Smooth muscle cell (in vitro differentiated cells): ENCODE measurements around the gene TIRAP. TPM values are rescaled to one million over a fixed set of nuclear protein-coding genes. Genes with fewer than 3 reads are reported as not detected.
A peak's percentile ranks its signal among the peaks of the same experiment; 100 is the strongest.

ENCODE experiments used
- DNase-seq: peaks from one replicate; lab custom pipeline; 2025; ENCODE audit not compliant: unreplicated experiment; lab: John Stamatoyannopoulos, UW
- H2AFZ ChIP-seq: fragments of 200-600 bp; sonication (generic); 2 replicates; pipeline ENCODE4 v1.6.0; 2016; ENCODE audit warnings: antibody characterized with exemption, low read depth, mild to moderate bottlenecking
- H3F3A ChIP-seq: fragments of 200-600 bp; sonication (generic); 2 replicates; pipeline ENCODE4 v1.6.0; 2017; ENCODE audit warnings: antibody characterized with exemption, low read depth
- H3K27ac ChIP-seq: fragments of 200-600 bp; sonication (generic); 2 replicates; pipeline ENCODE4 v1.5.1; 2016; ENCODE audit warnings: low read depth, mild to moderate bottlenecking
- H3K27me3 ChIP-seq: fragments of 200-600 bp; sonication (generic); 2 replicates; pipeline ENCODE4 v1.6.1; 2016; ENCODE audit warnings: low read depth, mild to moderate bottlenecking
- H3K36me3 ChIP-seq: fragments of 200-600 bp; sonication (generic); 2 replicates; pipeline ENCODE4 v1.5.1; 2016; ENCODE audit warnings: low read depth
- H3K4me1 ChIP-seq: fragments of 200-600 bp; sonication (generic); 2 replicates; pipeline ENCODE4 v1.5.1; 2016; ENCODE audit warnings: low read depth
- H3K4me2 ChIP-seq: fragments of 200-600 bp; sonication (generic); 2 replicates; pipeline ENCODE4 v1.6.0; 2016; ENCODE audit warnings: mild to moderate bottlenecking
- H3K4me3 ChIP-seq: fragments of 200-600 bp; sonication (generic); 2 replicates; pipeline ENCODE4 v1.5.1; 2016; ENCODE audit warnings: mild to moderate bottlenecking
- H3K79me2 ChIP-seq: fragments of 200-600 bp; sonication (generic); 2 replicates; pipeline ENCODE4 v1.6.0; 2016; ENCODE audit warnings: low read depth, mild to moderate bottlenecking
- H3K9ac ChIP-seq: fragments of 200-600 bp; sonication (generic); 2 replicates; pipeline ENCODE4 v1.6.0; 2016; ENCODE audit warnings: low read depth
- H3K9me3 ChIP-seq: fragments of 200-600 bp; sonication (generic); replicated peaks from 2 replicates; pipeline ENCODE4 v1.5.1; 2016; ENCODE audit warnings: low read depth
- H4K20me1 ChIP-seq: fragments of 200-600 bp; sonication (generic); 2 replicates; pipeline ENCODE4 v1.6.0; 2016; ENCODE audit warnings: low read depth
- WGBS: methylation state at CpG from one replicate; pipeline ENCODE4 v1.1.7; 2016; ENCODE audit warnings: low lambda C conversion rate; 5-methylcytosine and 5-hydroxymethylcytosine counted together
- polyA plus RNA-seq: library from polyadenylated mRNA; unstranded; fragments of >200 nt; fragmentation: Nextera tagmentation; extraction: Ambion mirVana; gene quantifications from 2 replicates; pipeline ENCODE4 v1.2.1, GENCODE V29; 2016
- total RNA-seq: library from RNA; depleted of rRNA; stranded (reverse); fragments of >200 nt; gene quantifications from 2 replicates; pipeline ENCODE4 v1.2.3, GENCODE V29; 2014
- TF ChIP-seq, protein P1 (sequence below): fragments of 200-600 bp; sonication (generic); IDR thresholded peaks from 2 replicates; pipeline ENCODE4 v1.5.1; 2017; ENCODE audit warnings: borderline replicate concordance, mild to moderate bottlenecking, antibody characterized with exemption; ENCODE audit not compliant: insufficient read depth, poor library complexity, severe bottlenecking

Gene TIRAP
- total and polyA plus RNA-seq, 2 experiments from 2014 or later, result 2.9 to 3.7 TPM

DNA sequence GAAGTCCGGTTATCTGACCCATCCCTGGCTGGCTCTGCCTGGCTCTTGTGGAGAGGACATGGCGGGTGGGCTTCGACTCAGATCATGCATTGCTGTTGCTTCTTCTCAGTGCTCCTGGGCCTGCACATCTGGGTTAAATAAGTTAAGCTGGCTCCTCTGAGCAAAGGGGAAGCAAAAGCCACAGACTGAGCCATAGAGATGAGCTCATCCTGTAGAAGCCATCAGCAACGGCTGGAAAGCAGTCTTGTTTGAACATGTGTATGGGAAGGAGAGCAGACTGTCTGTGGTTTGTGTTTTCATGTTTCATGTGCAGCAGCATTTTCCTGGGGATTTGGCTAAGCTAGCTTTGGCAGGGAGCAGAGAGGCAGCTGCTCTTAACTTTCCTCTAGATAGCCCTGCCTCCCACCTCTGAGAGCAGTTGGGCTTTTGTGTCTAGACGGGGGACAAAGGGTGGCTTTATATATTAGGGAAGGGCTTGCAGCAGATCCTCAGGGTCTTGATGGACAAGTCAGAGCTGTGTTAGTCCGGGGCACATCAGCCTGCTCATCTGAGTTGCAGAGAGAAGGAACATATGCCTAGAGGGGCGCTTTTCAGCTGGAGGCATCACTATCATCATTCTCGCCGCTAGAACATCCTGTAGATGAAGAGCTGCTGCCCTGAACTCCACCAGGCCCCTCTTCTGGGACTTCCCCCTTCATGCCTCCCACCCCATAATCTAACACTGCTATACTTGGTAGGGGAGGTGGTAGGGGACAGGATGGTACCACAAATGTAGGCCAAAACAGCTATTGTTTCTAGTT lies 35.9 kb downstream of the TIRAP start:
- DNase-seq, result no peak
- Histone ChIP-seq H3K4me3 (no peak overlapping the region), H3K27me3 (no peaks in the 10 kb centered on the region), H2AFZ (no peak overlapping the region), H3K4me1 (no peaks in the 10 kb centered on the region), H3F3A (peaks cover 33% of the 10 kb centered on the region), H3K79me2 (peaks cover 5% of the 10 kb centered on the region), H4K20me1 (no peaks in the 10 kb centered on the region), H3K27ac (peak overlapping the region; percentile 97), H3K9me3 (no peaks in the 10 kb centered on the region), H3K36me3 (no peaks in the 10 kb centered on the region), H3K9ac (peak overlapping the region; percentile 76), H3K4me2 (peak overlapping the region; percentile 75)
- TF ChIP-seq, protein P1, sequence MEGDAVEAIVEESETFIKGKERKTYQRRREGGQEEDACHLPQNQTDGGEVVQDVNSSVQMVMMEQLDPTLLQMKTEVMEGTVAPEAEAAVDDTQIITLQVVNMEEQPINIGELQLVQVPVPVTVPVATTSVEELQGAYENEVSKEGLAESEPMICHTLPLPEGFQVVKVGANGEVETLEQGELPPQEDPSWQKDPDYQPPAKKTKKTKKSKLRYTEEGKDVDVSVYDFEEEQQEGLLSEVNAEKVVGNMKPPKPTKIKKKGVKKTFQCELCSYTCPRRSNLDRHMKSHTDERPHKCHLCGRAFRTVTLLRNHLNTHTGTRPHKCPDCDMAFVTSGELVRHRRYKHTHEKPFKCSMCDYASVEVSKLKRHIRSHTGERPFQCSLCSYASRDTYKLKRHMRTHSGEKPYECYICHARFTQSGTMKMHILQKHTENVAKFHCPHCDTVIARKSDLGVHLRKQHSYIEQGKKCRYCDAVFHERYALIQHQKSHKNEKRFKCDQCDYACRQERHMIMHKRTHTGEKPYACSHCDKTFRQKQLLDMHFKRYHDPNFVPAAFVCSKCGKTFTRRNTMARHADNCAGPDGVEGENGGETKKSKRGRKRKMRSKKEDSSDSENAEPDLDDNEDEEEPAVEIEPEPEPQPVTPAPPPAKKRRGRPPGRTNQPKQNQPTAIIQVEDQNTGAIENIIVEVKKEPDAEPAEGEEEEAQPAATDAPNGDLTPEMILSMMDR, result no peak
- WGBS, result 11% methylated on average over 9 of the region's 9 CpGs

DNA sequence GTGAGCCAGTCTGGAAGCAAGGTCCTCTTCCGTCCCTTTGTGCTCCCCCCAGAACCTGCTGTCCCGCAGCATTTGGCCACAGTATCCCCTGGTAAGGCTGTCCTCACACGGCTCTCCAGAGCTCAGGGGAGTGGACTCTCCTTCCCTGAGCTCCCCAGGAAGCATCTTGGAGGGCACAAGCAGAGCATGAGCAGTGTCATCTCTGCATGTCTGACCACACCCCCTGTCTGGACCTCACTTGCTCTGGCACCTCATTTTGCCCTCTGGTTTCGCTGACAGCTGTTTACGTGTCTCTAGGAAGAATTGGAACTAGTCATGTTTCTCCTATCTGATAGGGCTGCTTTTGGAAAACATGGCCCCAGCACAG lies 36.5 kb downstream of the TIRAP start:
- no peak overlapping the region for H2AFZ ChIP-seq
- WGBS, result 56% methylated on average over 5 of the region's 5 CpGs

DNA sequence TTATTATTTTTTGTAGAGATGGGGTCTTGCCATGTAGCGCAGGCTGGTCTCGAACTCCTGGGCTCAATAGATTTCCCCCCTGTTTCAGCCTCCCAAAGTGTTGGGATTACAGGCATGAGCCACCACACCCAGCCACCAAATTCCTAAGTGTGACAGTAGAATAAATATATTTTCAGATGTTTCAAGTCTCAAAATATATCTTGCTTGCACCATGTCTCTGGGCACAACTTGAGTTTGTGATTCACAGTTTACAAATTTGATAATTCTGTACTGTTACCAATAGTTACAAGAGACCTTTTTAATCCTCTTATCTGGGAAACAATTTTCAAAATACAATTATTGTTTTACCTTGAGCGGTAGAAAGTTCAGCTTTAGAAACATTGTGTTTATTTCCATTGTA lies 40.1 kb downstream of the TIRAP start:
- H3K4me3 ChIP-seq, result no peak overlapping the region
- no peak for DNase-seq
- H3F3A ChIP-seq, result peaks cover 22% of the 10 kb centered on the region
- H3K27ac ChIP-seq, result no peak overlapping the region
- no peak overlapping the region for H2AFZ ChIP-seq
- 95% methylated on average over 3 of the region's 3 CpGs for WGBS
- TF ChIP-seq, protein P1, result no peak
- peaks cover 5% of the 10 kb centered on the region for H3K79me2 ChIP-seq
- no peaks in the 10 kb centered on the region for H3K36me3 ChIP-seq
- H3K4me1 ChIP-seq, result no peaks in the 10 kb centered on the region
- H3K4me2 ChIP-seq, result no peak overlapping the region
- no peaks in the 10 kb centered on the region for H4K20me1 ChIP-seq
- H3K9ac ChIP-seq, result no peak overlapping the region
- H3K27me3 ChIP-seq, result no peaks in the 10 kb centered on the region
- no peaks in the 10 kb centered on the region for H3K9me3 ChIP-seq

More for the DNA sequence above, 36.5 kb downstream of the TIRAP start:
- Histone ChIP-seq H3K27me3 (no peaks in the 10 kb centered on the region), H3K4me3 (no peak overlapping the region), H3K36me3 (no peaks in the 10 kb centered on the region), H3K4me2 (peak overlapping the region; percentile 49), H3K27ac (peak overlapping the region; percentile 97), H3K4me1 (no peaks in the 10 kb centered on the region), H3K9me3 (no peaks in the 10 kb centered on the region), H3F3A (peaks cover 33% of the 10 kb centered on the region), H3K79me2 (peaks cover 5% of the 10 kb centered on the region), H3K9ac (peak overlapping the region; percentile 76), H4K20me1 (no peaks in the 10 kb centered on the region)
- TF ChIP-seq, protein P1, result no peak
- DNase-seq, result no peak
